ENCODE measurements around the gene POM121.
"Not testable (repeated sequence)": the region's sequence is repeated elsewhere in the genome, so short reads cannot be mapped to it uniquely, and the experiment has no call there.

DNA sequence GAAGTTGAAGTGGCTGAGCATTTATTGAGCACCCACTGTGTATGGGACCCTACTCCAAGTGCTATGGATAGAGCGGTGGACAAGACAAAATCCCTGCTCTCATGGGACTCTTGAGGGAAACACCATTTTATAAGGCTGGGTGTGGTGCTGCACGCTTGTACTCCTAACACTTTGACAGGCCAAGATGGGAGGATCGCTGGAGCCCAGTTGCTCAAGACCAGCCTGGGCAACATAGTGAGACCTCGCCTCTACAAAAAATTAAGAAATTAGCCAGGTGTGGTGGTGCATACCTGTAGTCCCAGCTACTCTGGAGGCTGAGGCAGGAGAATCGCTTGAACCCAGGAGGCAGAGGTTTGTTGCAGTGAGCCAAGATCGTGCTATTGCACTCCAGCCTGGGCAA is 2.9 kb downstream of the POM121 start:
- TF ChIP-seq NFIC (IDR thresholded peaks at IDR 0.05; ENCODE audit: borderline replicate concordance); JUND (IDR thresholded peaks at IDR 0.05); RAD21 (IDR thresholded peaks at IDR 0.05; ENCODE audit: low read length); POLR2AphosphoS5 (IDR thresholded peaks at IDR 0.05; ENCODE audit: low read depth, low read length); SIN3A (IDR thresholded peaks at IDR 0.05; ENCODE audit: borderline replicate concordance, low read depth, low read length); FOSL2 (IDR thresholded peaks at IDR 0.05; ENCODE audit: borderline replicate concordance, low read depth); RFX5 (IDR thresholded peaks at IDR 0.05; ENCODE audit: low read length); ELF1 (IDR thresholded peaks at IDR 0.05); SMC3 (IDR thresholded peaks at IDR 0.05; ENCODE audit: low read depth, low read length): not testable (repeated sequence)
- TF ChIP-seq, protein P1, sequence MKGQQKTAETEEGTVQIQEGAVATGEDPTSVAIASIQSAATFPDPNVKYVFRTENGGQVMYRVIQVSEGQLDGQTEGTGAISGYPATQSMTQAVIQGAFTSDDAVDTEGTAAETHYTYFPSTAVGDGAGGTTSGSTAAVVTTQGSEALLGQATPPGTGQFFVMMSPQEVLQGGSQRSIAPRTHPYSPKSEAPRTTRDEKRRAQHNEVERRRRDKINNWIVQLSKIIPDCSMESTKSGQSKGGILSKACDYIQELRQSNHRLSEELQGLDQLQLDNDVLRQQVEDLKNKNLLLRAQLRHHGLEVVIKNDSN (IDR thresholded peaks at IDR 0.05; ENCODE audit: borderline replicate concordance, low read depth) = not testable (repeated sequence)
- TF ChIP-seq, protein P2, sequence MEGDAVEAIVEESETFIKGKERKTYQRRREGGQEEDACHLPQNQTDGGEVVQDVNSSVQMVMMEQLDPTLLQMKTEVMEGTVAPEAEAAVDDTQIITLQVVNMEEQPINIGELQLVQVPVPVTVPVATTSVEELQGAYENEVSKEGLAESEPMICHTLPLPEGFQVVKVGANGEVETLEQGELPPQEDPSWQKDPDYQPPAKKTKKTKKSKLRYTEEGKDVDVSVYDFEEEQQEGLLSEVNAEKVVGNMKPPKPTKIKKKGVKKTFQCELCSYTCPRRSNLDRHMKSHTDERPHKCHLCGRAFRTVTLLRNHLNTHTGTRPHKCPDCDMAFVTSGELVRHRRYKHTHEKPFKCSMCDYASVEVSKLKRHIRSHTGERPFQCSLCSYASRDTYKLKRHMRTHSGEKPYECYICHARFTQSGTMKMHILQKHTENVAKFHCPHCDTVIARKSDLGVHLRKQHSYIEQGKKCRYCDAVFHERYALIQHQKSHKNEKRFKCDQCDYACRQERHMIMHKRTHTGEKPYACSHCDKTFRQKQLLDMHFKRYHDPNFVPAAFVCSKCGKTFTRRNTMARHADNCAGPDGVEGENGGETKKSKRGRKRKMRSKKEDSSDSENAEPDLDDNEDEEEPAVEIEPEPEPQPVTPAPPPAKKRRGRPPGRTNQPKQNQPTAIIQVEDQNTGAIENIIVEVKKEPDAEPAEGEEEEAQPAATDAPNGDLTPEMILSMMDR (IDR thresholded peaks at IDR 0.05) = not testable (repeated sequence)
- TF ChIP-seq, protein P3, sequence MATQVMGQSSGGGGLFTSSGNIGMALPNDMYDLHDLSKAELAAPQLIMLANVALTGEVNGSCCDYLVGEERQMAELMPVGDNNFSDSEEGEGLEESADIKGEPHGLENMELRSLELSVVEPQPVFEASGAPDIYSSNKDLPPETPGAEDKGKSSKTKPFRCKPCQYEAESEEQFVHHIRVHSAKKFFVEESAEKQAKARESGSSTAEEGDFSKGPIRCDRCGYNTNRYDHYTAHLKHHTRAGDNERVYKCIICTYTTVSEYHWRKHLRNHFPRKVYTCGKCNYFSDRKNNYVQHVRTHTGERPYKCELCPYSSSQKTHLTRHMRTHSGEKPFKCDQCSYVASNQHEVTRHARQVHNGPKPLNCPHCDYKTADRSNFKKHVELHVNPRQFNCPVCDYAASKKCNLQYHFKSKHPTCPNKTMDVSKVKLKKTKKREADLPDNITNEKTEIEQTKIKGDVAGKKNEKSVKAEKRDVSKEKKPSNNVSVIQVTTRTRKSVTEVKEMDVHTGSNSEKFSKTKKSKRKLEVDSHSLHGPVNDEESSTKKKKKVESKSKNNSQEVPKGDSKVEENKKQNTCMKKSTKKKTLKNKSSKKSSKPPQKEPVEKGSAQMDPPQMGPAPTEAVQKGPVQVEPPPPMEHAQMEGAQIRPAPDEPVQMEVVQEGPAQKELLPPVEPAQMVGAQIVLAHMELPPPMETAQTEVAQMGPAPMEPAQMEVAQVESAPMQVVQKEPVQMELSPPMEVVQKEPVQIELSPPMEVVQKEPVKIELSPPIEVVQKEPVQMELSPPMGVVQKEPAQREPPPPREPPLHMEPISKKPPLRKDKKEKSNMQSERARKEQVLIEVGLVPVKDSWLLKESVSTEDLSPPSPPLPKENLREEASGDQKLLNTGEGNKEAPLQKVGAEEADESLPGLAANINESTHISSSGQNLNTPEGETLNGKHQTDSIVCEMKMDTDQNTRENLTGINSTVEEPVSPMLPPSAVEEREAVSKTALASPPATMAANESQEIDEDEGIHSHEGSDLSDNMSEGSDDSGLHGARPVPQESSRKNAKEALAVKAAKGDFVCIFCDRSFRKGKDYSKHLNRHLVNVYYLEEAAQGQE (IDR thresholded peaks at IDR 0.05; ENCODE audit: low read depth, low read length) = not testable (repeated sequence)
- TF ChIP-seq, protein P4, sequence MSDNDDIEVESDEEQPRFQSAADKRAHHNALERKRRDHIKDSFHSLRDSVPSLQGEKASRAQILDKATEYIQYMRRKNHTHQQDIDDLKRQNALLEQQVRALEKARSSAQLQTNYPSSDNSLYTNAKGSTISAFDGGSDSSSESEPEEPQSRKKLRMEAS (IDR thresholded peaks at IDR 0.05; ENCODE audit: low read depth) = not testable (repeated sequence)
